Stimulated activated naive CD8-positive, alpha-beta T cell treated with anti-CD3 and anti-CD28 coated beads, Interleukin-15, amount 100 ng/mL, for 72 hours (primary cell): ENCODE results near the gene DQX1.
A peak's percentile ranks its signal among the peaks of the same experiment; 100 is the strongest.

ENCODE experiments used
- ATAC-seq: fragments of 150-1000 bp; cut with Tn5 transposase; 2 replicates; pipeline ENCODE4 v1.10.0; 2021; ENCODE audit warnings: mild to moderate bottlenecking, moderate library complexity
- DNase-seq, 2 donors: peaks; one replicate each; pipeline ENCODE4 v3.0.0; 2021 to 2022
- H3K27ac Mint-ChIP-seq, 2 donors: one replicate each; pipeline ENCODE4 v1.8.0; 2022; ENCODE audit warnings: mild to moderate bottlenecking in 2 of 2, mixed read lengths in 2 of 2, moderate library complexity in 2 of 2
- H3K27me3 Mint-ChIP-seq: one replicate; pipeline ENCODE4 v1.8.0; 2022; ENCODE audit warnings: mixed read lengths
- H3K4me1 Mint-ChIP-seq: one replicate; pipeline ENCODE4 v1.8.0; 2022; ENCODE audit warnings: mild to moderate bottlenecking, mixed read lengths
- H3K4me3 Mint-ChIP-seq, 2 donors: one replicate each; pipeline ENCODE4 v1.8.0; 2022; ENCODE audit warnings: mild to moderate bottlenecking in 2 of 2, mixed read lengths in 2 of 2, moderate library complexity in 1 of 2
- H3K9me3 Mint-ChIP-seq, 2 donors: one replicate each; pipeline ENCODE4 v1.8.0; 2022; ENCODE audit warnings: mixed read lengths in 2 of 2

Gene DQX1

DNA sequence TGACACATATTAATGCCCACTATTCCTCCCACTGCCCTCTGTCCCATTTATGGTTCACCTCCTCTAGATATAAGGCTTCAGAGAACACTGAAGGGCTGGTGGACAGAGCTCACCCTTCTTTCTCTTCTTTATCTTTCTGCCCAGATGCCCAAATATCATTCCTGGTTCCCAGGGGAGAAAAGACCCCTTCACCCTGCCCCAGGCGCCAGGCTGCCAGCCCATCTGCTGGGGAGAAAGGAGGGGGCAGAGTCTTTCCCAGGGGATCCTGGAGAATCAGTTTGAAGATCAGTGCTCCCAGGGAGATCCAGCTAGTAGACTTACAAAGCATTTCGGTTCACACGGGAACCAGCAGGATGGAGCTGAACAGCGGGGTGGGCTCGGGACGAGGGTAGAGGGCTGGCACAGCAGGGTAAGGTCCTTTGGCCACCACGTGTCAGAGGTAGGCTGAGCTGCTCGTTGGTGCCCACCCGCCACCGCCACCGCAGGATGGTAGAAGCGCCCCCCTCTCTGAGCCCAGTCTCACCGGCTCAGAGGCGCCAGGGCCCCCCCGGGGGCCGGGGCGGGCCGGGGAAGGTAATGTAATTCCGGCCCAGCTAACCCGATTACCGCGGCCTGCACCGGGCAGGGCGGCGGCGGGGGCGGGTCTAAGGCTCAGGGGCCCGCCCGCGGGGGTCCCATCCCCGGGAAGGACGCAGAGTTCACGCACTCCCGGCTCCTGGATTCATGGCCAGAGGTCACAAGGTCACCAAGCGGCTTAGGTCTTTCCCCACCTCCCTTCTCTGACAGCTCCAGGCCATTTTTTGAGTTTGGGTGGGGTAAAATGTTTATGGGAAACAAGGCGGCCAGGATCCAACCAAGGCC is 13.1 kb downstream of the DQX1 start:
- H3K27me3 Mint-ChIP-seq = peaks cover 88% of the 10 kb centered on the region
- no peak for ATAC-seq
- DNase-seq = no peak
- H3K27ac Mint-ChIP-seq = no peak overlapping the region
- H3K9me3 Mint-ChIP-seq = no peaks in the 10 kb centered on the region
- H3K4me3 Mint-ChIP-seq = peak overlapping the region in 1 of 2 donors; percentile 58
- peaks cover 36% of the 10 kb centered on the region for H3K4me1 Mint-ChIP-seq

DNA sequence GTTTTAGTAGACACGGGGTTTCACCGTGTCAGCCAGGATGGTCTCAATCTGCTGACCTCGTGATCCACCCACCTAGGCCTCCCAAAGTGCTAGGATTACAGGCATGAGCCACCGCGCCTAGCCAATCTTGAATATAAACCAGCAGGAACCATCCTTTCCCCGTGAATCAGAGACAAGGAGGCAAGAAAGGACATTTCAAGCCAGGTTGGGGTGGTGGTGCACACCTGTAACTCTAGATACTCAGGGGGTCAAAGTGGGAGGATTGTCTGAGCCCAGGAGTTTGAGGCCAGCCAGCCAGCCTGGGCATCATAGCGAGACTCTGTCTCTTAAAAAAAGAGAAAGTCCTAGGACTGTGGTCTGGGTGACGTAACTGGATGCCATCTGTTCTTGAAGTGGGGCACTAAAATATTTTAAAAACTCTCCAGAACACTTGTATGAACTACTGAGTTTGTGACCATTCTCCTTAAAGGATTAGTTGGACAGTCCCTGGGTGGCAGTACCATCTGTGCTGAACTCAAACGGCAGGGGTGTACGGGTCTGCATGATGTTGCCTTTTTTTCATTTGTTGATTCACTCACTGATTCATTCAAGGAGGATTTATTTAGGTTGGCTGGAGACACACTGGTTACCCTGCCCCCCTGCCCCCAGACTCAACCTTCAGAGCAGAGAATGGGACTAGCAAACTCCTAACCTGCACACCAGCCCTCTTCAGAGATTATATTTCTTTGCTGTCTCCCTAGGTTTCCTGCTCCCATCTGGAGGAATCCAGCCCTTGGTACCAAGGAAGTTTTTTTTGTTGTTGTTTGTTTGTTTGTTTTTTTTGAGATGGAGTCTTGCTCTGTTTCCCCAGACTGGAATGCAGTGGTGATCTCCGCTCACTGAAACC is 14.7 kb downstream of the DQX1 start:
- no peak for DNase-seq
- no peak for ATAC-seq
- no peak overlapping the region for H3K4me3 Mint-ChIP-seq
- no peak overlapping the region for H3K27ac Mint-ChIP-seq
- peaks cover 41% of the 10 kb centered on the region for H3K4me1 Mint-ChIP-seq
- H3K9me3 Mint-ChIP-seq = no peaks in the 10 kb centered on the region
- peaks cover 72% of the 10 kb centered on the region for H3K27me3 Mint-ChIP-seq

GRCh38 chr2:74510272-74510671 is 15.8 kb downstream of the DQX1 start:
- Mint-ChIP-seq H3K9me3 (no peaks in the 10 kb centered on the region), H3K4me3 (no peak overlapping the region), H3K4me1 (peaks cover 43% of the 10 kb centered on the region), H3K27ac (no peak overlapping the region), H3K27me3 (peaks cover 61% of the 10 kb centered on the region)
- ATAC-seq (no peak), DNase-seq (no peak)

DNA sequence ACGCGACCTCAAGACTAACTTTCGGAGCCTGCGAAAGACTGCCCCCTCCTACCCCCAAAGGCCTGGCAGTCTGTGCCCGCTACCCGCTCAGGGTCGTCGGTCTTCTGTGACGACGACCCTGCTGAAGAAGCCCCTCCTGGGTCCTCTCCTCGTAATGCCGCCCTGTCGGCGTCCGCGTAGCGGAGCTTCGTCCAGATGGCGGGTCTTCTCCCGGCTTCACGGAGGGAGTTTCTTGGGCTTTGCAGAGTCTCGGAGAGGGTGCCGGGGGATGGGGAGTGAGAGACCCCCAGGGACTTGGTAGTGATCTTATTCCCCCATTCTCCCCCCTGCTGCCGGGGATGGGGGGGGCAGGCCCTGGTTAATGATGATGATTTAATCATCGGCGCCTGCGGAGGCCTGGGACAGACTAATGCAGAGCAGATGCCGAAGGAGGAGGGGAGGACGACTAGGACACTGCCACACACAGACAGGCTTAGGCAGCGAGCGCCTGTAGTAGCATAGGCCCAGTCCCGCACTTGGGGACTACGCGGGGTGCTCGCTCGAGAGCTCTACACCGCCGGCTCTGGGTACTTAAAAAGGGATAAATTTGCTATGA is 18.0 kb downstream of the DQX1 start:
- Mint-ChIP-seq H3K4me1 (peaks cover 58% of the 10 kb centered on the region), H3K27ac (peak overlapping the region; percentile 99 to 100), H3K27me3 (peaks cover 65% of the 10 kb centered on the region), H3K4me3 (peak overlapping the region; percentile 94 to 97), H3K9me3 (no peaks in the 10 kb centered on the region)
- ATAC-seq = peak; percentile 44
- DNase-seq = peak; percentile 39 to 50

GRCh38 chr2:74507145-74507925 is 18.7 kb downstream of the DQX1 start, which contains the start of gene PCGF1:
Gene PCGF1 (minus strand): TSS chr2:74507695. CDS start chr2:74507668, 27 bp downstream.
- H3K4me1 Mint-ChIP-seq = peaks cover 65% of the 10 kb centered on the region

GRCh38 chr2:74505448-74506246 is 20.4 kb downstream of the DQX1 start:
- Mint-ChIP-seq H3K27ac (peak overlapping the region in 1 of 2 donors; percentile 51), H3K4me1 (peaks cover 66% of the 10 kb centered on the region), H3K4me3 (peak overlapping the region in 1 of 2 donors; percentile 10), H3K27me3 (peaks cover 65% of the 10 kb centered on the region), H3K9me3 (no peaks in the 10 kb centered on the region)
- ATAC-seq (no peak), DNase-seq (no peak)

More at GRCh38 chr2:74507145-74507925, 18.7 kb downstream of the DQX1 start, which contains the start of gene PCGF1:
- peak within 1 kb of the TSS; percentile 94 to 97 for H3K4me3 Mint-ChIP-seq
- DNase-seq (peak; percentile 97 to 98), ATAC-seq (peak; percentile 89)
- peaks cover 65% of the 10 kb centered on the region for H3K27me3 Mint-ChIP-seq
- H3K27ac Mint-ChIP-seq = peak within 1 kb of the TSS; percentile 99 to 100
- H3K9me3 Mint-ChIP-seq = no peaks in the 10 kb centered on the region

DNA sequence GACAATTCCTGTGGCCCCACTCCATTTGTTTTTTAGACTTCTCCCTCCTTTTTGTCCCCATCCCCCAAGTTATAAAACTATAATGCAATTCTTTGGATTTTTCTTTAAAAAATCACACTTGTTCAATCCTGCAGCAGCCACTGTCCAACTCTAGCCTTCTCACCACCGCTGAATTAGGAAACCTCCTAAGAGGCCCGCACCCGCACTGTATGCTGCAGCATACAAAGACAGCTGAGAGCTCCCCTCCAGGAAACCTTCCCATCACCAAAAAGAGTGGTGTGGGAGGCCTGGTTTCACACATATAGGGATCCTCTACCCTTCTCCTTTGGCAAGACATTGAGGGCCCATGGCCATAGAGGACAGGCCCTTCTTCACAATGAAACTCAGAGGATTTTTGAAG is 21.4 kb downstream of the DQX1 start:
- no peak for ATAC-seq
- Mint-ChIP-seq H3K27ac (no peak overlapping the region), H3K4me1 (peaks cover 67% of the 10 kb centered on the region), H3K4me3 (peak overlapping the region; percentile 47 to 87), H3K9me3 (no peaks in the 10 kb centered on the region), H3K27me3 (peaks cover 65% of the 10 kb centered on the region)
- DNase-seq = no peak

GRCh38 chr2:74503506-74504475 is 22.2 kb downstream of the DQX1 start:
- peaks cover 71% of the 10 kb centered on the region for H3K27me3 Mint-ChIP-seq

DNA sequence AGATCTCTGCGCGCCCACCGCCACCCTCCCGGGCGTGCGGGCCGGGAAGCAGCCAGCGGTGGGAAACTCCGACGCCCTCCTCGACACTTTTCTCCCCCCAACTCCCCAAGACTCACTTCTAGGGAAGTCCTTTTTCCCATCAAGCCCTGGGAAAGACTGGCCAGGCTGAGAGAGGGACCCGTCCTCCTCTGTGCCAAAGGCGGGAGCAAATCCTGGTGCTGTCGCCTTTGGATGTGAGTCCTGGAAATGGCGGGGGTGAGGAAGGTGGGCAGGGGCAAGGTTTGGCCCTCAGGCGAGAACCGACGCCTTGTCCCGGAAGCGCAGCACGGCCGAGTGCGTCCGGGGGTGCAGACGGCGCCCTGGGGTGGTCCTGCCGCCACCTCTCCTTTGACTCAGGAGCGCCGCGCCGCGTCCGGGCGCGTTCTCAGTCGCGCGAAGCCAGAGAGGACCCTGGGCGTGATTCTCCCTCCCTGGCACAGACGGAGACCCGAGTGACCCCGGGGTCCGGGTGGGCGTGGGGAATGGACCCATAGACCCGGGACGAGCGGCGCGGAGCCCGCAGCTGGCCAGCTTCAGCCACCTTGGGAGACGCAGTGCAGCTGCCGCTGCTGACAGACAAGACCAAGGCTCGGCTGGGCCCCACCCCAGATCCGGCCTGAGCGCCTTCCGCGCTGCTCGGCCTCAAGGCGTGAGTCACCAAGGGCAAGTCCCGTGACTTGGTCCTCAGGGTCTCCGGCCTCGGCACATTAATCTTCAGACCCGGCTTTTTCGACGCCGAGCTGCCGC is 23.1 kb downstream of the DQX1 start:
- no peaks in the 10 kb centered on the region for H3K9me3 Mint-ChIP-seq
- peak overlapping the region; percentile 80 to 87 for H3K4me3 Mint-ChIP-seq
- peaks cover 75% of the 10 kb centered on the region for H3K4me1 Mint-ChIP-seq
- ATAC-seq (peak; percentile 51), DNase-seq (peak; percentile 67 to 73)
- H3K27ac Mint-ChIP-seq = peak overlapping the region in 1 of 2 donors; percentile 64
- H3K27me3 Mint-ChIP-seq = peaks cover 73% of the 10 kb centered on the region

More at GRCh38 chr2:74503506-74504475, 22.2 kb downstream of the DQX1 start:
- DNase-seq (no peak), ATAC-seq (no peak)
- Mint-ChIP-seq H3K4me1 (peaks cover 75% of the 10 kb centered on the region), H3K27ac (peak overlapping the region in 1 of 2 donors; percentile 46), H3K9me3 (no peaks in the 10 kb centered on the region), H3K4me3 (peak overlapping the region; percentile 80 to 87)

DNA sequence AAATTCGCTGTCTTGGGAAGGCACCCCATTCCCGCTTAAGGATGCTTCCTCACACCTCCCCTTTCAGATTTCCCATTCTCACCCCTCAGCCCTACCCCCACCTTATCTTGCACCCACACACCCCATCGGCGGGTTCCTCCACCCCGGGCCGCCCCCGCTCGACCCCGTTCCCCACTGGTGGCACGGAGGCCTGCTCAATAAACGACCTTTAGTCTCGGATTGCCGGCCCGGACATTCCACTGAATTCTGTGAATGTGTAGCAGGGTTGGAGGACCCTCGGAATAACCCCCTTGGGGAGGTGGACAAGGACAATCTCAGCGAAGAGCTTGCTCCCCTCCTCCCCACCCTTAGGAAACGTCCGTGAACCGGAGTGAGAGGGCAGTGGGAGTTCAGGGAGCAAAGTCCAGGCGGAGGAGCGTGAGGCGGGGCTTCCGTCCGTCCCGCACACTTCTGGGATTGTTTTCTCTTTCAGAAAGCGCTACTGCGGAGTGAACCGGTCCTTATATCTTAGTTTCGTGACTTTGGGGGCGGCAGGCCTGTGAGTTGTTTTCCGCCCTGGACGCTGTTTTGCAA is 23.8 kb downstream of the DQX1 start:
- Mint-ChIP-seq H3K27me3 (peaks cover 79% of the 10 kb centered on the region), H3K27ac (peak overlapping the region in 1 of 2 donors; percentile 64), H3K4me1 (peaks cover 81% of the 10 kb centered on the region), H3K9me3 (no peaks in the 10 kb centered on the region), H3K4me3 (peak overlapping the region; percentile 80 to 87)
- ATAC-seq (no peak), DNase-seq (no peak)

- Mint-ChIP-seq H3K4me3 (peak overlapping the region; percentile 80 to 87), H3K27me3 (peaks cover 79% of the 10 kb centered on the region), H3K27ac (no peak overlapping the region), H3K4me1 (peaks cover 73% of the 10 kb centered on the region), H3K9me3 (no peaks in the 10 kb centered on the region)
- DNase-seq (no peak), ATAC-seq (no peak)
Observed at GRCh38 chr2:74501335-74502071, 24.5 kb downstream of the DQX1 start.

- Mint-ChIP-seq H3K9me3 (no peaks in the 10 kb centered on the region), H3K4me3 (no peak overlapping the region), H3K4me1 (peaks cover 65% of the 10 kb centered on the region), H3K27ac (no peak overlapping the region), H3K27me3 (peaks cover 79% of the 10 kb centered on the region)
- DNase-seq (no peak), ATAC-seq (no peak)
Observed at GRCh38 chr2:74500578-74500946, 25.5 kb downstream of the DQX1 start.
